Nephron progenitor cell (in vitro differentiated cells): ENCODE measurements around the gene THY1.

Experiments used
- DNase-seq: peaks from one replicate; pipeline ENCODE4 v3.0.0; 2021
- H3K27ac Mint-ChIP-seq: 2 replicates; pipeline ENCODE4 v1.8.0; 2021; ENCODE audit warnings: mild to moderate bottlenecking, moderate library complexity, mixed read lengths
- H3K27me3 Mint-ChIP-seq: 2 replicates; pipeline ENCODE4 v1.8.0; 2021; ENCODE audit warnings: mild to moderate bottlenecking, low read depth, mixed read lengths; ENCODE audit not compliant: poor library complexity
- H3K36me3 Mint-ChIP-seq: 2 replicates; pipeline ENCODE4 v1.8.0; 2021; ENCODE audit warnings: low read depth, mixed read lengths
- H3K4me1 Mint-ChIP-seq: 2 replicates; pipeline ENCODE4 v1.8.0; 2021; ENCODE audit warnings: mixed read lengths
- H3K4me3 Mint-ChIP-seq: 2 replicates; pipeline ENCODE4 v1.8.0; 2021; ENCODE audit warnings: mild to moderate bottlenecking, moderate library complexity, mixed read lengths
- H3K9me3 Mint-ChIP-seq: 2 replicates; pipeline ENCODE4 v1.8.0; 2021; ENCODE audit warnings: mild to moderate bottlenecking, moderate library complexity, mixed read lengths
- TF ChIP-seq, protein P1 (sequence below): fragments of 200-600 bp; sonication (generic); IDR thresholded peaks from 2 replicates; pipeline ENCODE4 v1.5.0; 2021; ENCODE audit warnings: antibody characterized with exemption

The THY1 gene

DNA sequence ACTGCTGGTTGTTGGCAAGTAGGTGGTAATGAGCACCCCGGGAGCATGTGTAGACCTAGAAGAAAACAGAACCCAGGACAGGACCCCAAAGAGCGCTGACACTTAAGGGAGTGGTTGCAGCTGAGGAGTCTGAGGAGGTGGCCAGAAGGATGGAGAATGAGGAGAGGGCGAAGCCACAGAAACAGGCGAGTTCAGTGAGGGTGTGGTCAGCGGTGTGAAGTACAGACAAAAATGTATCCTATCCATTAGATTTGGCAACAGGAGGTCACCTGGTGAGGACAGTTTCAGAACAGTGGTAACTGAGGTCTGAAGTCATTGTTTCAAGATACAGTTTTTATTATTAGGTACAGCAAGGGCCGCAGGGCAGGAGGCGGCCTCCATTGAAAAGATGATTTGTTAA lies 8.6 kb upstream of the THY1 start:
- DNase-seq: no peak
- no peaks in the 10 kb centered on the region for H3K36me3 Mint-ChIP-seq
- H3K27me3 Mint-ChIP-seq: peaks cover 44% of the 10 kb centered on the region
- TF ChIP-seq, protein P1, sequence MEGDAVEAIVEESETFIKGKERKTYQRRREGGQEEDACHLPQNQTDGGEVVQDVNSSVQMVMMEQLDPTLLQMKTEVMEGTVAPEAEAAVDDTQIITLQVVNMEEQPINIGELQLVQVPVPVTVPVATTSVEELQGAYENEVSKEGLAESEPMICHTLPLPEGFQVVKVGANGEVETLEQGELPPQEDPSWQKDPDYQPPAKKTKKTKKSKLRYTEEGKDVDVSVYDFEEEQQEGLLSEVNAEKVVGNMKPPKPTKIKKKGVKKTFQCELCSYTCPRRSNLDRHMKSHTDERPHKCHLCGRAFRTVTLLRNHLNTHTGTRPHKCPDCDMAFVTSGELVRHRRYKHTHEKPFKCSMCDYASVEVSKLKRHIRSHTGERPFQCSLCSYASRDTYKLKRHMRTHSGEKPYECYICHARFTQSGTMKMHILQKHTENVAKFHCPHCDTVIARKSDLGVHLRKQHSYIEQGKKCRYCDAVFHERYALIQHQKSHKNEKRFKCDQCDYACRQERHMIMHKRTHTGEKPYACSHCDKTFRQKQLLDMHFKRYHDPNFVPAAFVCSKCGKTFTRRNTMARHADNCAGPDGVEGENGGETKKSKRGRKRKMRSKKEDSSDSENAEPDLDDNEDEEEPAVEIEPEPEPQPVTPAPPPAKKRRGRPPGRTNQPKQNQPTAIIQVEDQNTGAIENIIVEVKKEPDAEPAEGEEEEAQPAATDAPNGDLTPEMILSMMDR: no peak
- peaks cover 46% of the 10 kb centered on the region for H3K4me1 Mint-ChIP-seq
- H3K9me3 Mint-ChIP-seq: peaks cover 7% of the 10 kb centered on the region
- H3K4me3 Mint-ChIP-seq: no peak overlapping the region
- H3K27ac Mint-ChIP-seq: no peak overlapping the region

DNA sequence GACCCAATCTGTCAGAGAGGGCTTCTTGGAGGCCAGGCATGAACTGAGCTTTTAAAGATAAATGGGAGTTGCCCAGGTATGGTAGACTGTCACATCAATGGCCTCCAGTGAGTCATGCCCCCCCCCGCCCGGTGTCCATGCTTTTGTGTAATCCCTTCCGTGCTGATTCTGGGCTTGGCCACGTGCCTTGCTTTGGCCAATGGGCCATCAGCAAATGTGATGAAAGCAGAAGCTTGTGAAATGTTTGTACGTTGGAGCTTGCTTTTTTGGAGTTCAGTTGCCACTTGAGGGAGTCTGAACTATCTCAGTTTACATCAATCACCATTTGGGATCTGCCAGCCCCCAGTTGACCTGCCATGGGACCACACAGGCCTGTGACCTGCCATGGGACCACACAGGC lies 4.3 kb upstream of the THY1 start:
- H3K9me3 Mint-ChIP-seq: peaks cover 7% of the 10 kb centered on the region
- peaks cover 47% of the 10 kb centered on the region for H3K4me1 Mint-ChIP-seq
- no peak overlapping the region for H3K27ac Mint-ChIP-seq
- no peak for DNase-seq
- H3K36me3 Mint-ChIP-seq: no peaks in the 10 kb centered on the region
- TF ChIP-seq, protein P1: no peak
- no peak overlapping the region for H3K4me3 Mint-ChIP-seq
- H3K27me3 Mint-ChIP-seq: peaks cover 43% of the 10 kb centered on the region

DNA sequence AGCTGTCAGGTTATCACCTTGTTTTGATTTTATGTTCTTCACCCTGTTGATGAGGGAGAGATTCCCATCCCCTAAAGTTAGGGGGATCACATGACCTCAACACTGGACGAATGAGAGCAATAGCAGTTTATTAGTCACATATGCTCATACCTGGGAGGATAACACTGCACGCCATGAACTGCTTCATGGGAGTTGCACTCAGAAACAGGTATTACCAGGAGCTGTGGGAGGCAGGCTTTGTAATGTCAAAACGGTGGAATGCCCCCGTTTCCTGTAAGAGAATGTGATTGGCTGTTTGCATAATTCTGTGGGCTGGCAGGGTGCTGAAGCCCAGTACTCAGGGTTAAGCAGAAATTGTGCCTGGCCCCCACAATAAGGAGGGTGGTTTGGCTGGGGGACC lies 3.2 kb upstream of the THY1 start:
- no peak overlapping the region for H3K4me3 Mint-ChIP-seq
- H3K36me3 Mint-ChIP-seq: no peaks in the 10 kb centered on the region
- peaks cover 47% of the 10 kb centered on the region for H3K4me1 Mint-ChIP-seq
- peaks cover 7% of the 10 kb centered on the region for H3K9me3 Mint-ChIP-seq
- no peak for DNase-seq
- H3K27me3 Mint-ChIP-seq: peaks cover 43% of the 10 kb centered on the region
- TF ChIP-seq, protein P1: no peak
- H3K27ac Mint-ChIP-seq: no peak overlapping the region

DNA sequence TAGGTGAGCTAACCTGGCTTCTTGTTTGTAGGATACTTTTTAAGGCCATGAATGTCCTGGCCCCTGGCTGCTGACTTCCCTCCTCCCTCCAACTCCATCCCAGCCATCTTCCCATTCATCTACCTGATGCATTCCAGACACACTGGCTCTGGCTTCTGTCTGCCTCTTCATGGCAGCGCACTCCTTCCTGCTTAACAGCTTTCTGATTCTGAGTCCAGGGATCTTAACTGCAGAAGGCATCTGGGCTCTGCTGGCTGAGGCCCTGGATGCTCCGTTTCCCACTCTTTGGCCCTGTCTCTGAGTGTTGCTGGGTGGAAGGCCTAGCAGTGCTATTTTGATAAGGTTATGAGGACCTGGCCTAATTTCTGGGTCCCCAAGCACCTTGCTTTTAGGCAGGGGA lies 1.8 kb upstream of the THY1 start:
- peak overlapping the region; percentile 7 for H3K4me3 Mint-ChIP-seq
- no peak overlapping the region for H3K27ac Mint-ChIP-seq
- TF ChIP-seq, protein P1: no peak
- H3K36me3 Mint-ChIP-seq: peaks cover 3% of the 10 kb centered on the region
- H3K9me3 Mint-ChIP-seq: peaks cover 7% of the 10 kb centered on the region
- no peak for DNase-seq
- peaks cover 49% of the 10 kb centered on the region for H3K4me1 Mint-ChIP-seq
- H3K27me3 Mint-ChIP-seq: peaks cover 42% of the 10 kb centered on the region

DNA sequence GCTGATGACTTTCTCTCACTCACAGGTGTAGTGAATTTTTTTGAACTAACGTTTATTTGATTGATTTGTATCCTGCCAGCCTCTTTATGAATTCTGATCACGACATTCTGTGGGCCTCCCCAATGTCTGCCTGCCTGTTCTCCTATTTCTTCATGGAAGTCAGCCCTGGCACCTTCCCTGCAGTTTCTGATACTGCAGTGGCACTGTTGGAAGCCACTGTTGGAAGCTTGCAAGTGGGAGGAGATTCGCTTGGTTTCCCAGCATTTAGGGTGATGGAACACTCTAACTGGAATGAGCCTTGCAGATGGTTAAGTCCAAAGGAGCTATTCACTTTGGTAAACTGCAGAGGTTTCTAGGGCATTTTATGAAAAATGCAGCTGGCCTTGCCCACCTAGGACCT lies 1.3 kb upstream of the THY1 start:
- H3K36me3 Mint-ChIP-seq: peaks cover 8% of the 10 kb centered on the region
- peaks cover 46% of the 10 kb centered on the region for H3K4me1 Mint-ChIP-seq
- H3K27ac Mint-ChIP-seq: no peak overlapping the region
- no peak for DNase-seq
- peak overlapping the region; percentile 57 for H3K4me3 Mint-ChIP-seq
- TF ChIP-seq, protein P1: no peak
- H3K9me3 Mint-ChIP-seq: peaks cover 7% of the 10 kb centered on the region
- H3K27me3 Mint-ChIP-seq: peaks cover 42% of the 10 kb centered on the region

DNA sequence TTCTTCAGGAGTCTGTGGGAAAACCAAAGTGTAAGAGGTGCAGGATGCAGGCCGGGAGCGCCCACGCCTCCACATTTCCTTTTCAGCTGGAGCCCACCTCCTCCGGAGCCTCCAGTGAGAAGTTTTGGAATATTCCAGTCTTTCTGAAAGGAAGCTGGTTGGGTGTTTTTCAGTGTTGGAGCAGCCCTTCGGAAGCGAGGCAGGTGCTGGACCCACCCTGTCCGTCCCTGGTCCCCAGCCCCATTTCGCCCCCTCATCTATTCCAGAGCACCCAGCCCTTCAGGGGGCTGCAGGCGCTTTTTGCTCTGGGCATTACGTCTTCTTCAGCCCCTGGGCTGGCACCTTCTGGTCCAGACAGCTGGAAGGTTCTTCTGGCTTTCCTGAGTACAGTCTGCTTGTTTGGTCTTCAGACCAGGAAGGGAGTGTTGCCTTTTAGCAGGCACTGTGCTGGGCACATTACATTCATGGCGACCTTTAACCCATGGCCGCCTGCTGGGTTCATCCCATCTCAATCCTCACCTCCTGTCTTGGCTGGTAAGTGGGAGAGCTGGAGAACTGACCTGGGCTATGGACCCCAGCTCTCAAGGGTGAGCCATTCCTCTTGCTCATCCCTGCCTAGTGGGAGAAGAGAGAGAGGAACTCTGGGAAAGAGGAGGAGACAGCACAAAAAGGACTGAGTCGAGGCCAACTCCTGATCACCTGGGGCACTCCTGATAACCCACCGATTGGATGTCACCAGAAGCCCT lies 710 bp upstream of the THY1 start:
- H3K9me3 Mint-ChIP-seq: peaks cover 7% of the 10 kb centered on the region
- TF ChIP-seq, protein P1: no peak
- H3K4me3 Mint-ChIP-seq: peak overlapping the region; percentile 85
- DNase-seq: no peak
- peaks cover 14% of the 10 kb centered on the region for H3K36me3 Mint-ChIP-seq
- H3K27ac Mint-ChIP-seq: no peak overlapping the region
- H3K27me3 Mint-ChIP-seq: peaks cover 45% of the 10 kb centered on the region
- H3K4me1 Mint-ChIP-seq: peaks cover 46% of the 10 kb centered on the region
